ENCODE measurements around the gene TUBA1A.
A peak's percentile ranks its signal among the peaks of the same experiment; 100 is the strongest.
"Not testable (repeated sequence)": the region's sequence is repeated elsewhere in the genome, so short reads cannot be mapped to it uniquely, and the experiment has no call there.

TUBA1A gene

GRCh38 chr12:49188916-49189367 is at the start of gene TUBA1A:
TSS of gene TUBA1A (minus strand) at chr12:49189080. CDS start at chr12:49188979, 101 bp downstream.
- peak; percentile 98 for DNase-seq (ENCODE audit: low spot score)

GRCh38 chr12:49236423-49236822 is 47.5 kb upstream of the TUBA1A start:
- no peak for DNase-seq (ENCODE audit: low spot score)

GRCh38 chr12:49233842-49234526 is 45.1 kb upstream of the TUBA1A start:
- no peak for DNase-seq (ENCODE audit: low spot score)

- peak; percentile 35 for DNase-seq (ENCODE audit: low spot score)
Measured at GRCh38 chr12:49232940-49233841, 44.3 kb upstream of the TUBA1A start.

GRCh38 chr12:49231878-49232655 is 43.2 kb upstream of the TUBA1A start:
- DNase-seq (ENCODE audit: low spot score) = no peak

GRCh38 chr12:49230805-49231194 is 41.9 kb upstream of the TUBA1A start:
- DNase-seq (ENCODE audit: low spot score) = no peak

GRCh38 chr12:49230176-49230804 is 41.4 kb upstream of the TUBA1A start:
- no peak for DNase-seq (ENCODE audit: low spot score)

- no peak for DNase-seq (ENCODE audit: low spot score)
Measured at GRCh38 chr12:49228653-49229052, 39.8 kb upstream of the TUBA1A start.

GRCh38 chr12:49227713-49228112 is 38.8 kb upstream of the TUBA1A start:
- no peak for DNase-seq (ENCODE audit: low spot score)

GRCh38 chr12:49225576-49226166 is 36.8 kb upstream of the TUBA1A start:
- no peak for DNase-seq (ENCODE audit: low spot score)

- no peak for DNase-seq (ENCODE audit: low spot score)
Measured at GRCh38 chr12:49223590-49224369, 34.9 kb upstream of the TUBA1A start.

GRCh38 chr12:49223122-49223521 is 34.2 kb upstream of the TUBA1A start:
- no peak for DNase-seq (ENCODE audit: low spot score)

- no peak for DNase-seq (ENCODE audit: low spot score)
Measured at GRCh38 chr12:49220972-49221371, 32.1 kb upstream of the TUBA1A start.

GRCh38 chr12:49219417-49220026 is 30.6 kb upstream of the TUBA1A start:
- DNase-seq (ENCODE audit: low spot score) = no peak

GRCh38 chr12:49212572-49212971 is 23.7 kb upstream of the TUBA1A start:
- DNase-seq (ENCODE audit: low spot score) = no peak

- not testable (repeated sequence) for DNase-seq (ENCODE audit: low spot score)
Measured at GRCh38 chr12:49210703-49211102, 21.8 kb upstream of the TUBA1A start.

- no peak for DNase-seq (ENCODE audit: low spot score)
Measured at GRCh38 chr12:49208676-49209075, 19.8 kb upstream of the TUBA1A start.

- no peak for DNase-seq (ENCODE audit: low spot score)
Measured at GRCh38 chr12:49208146-49208545, 19.3 kb upstream of the TUBA1A start.

- no peak for DNase-seq (ENCODE audit: low spot score)
Measured at GRCh38 chr12:49206389-49206788, 17.5 kb upstream of the TUBA1A start.

GRCh38 chr12:49201595-49202295 is 12.9 kb upstream of the TUBA1A start:
- DNase-seq (ENCODE audit: low spot score) = peak; percentile 34

Measured in hepatic stellate cell (primary cell).